ENCODE measurements around the gene AUTS2. TPM values are rescaled to one million over a fixed set of nuclear protein-coding genes. Genes with fewer than 3 reads are reported as not detected.

The AUTS2 gene
- total and polyA plus RNA-seq, 9 of the 15 experiments (the other 6 are each of a cell fraction or from before 2014, with no cell fraction given) = 0.58 TPM; not detected in 8

GRCh38 chr7:70268179-70268578, 669.9 kb downstream of the AUTS2 start (continued):
- TF ChIP-seq MYBL2 (IDR thresholded peaks at IDR 0.05; ENCODE audit: low read depth) (no peak), MYBL2 (CRISPR knock-in tag; IDR thresholded peaks at IDR 0.05; ENCODE audit: borderline replicate concordance) (no peak), ZNF217 (CRISPR knock-in tag; IDR thresholded peaks at IDR 0.05) (no peak), ZFP91 (CRISPR knock-in tag; IDR thresholded peaks at IDR 0.05) (no peak), FOXJ2 (tag; IDR thresholded peaks at IDR 0.05) (no peak), MED1 (CRISPR knock-in tag; IDR thresholded peaks at IDR 0.05; ENCODE audit: borderline replicate concordance) (no peak), GTF2A2 (tag; IDR thresholded peaks at IDR 0.05) (no peak), GATAD2B (IDR thresholded peaks at IDR 0.05; ENCODE audit: borderline replicate concordance) (no peak), ZNF408 (CRISPR knock-in tag; IDR thresholded peaks at IDR 0.05; ENCODE audit: low read depth) (no peak), POLR2H (tag; IDR thresholded peaks at IDR 0.05; ENCODE audit: low read depth) (no peak), TCF7 (IDR thresholded peaks at IDR 0.05; ENCODE audit: borderline replicate concordance) (no peak)

GRCh38 chr7:70270149-70270548, 671.9 kb downstream of the AUTS2 start:
- Histone ChIP-seq H3K79me2 (ENCODE audit: control insufficient read depth, insufficient read depth, low read length) (no peaks in the 10 kb centered on the region), H3K4me3 (no peak overlapping the region), H2AFZ (ENCODE audit: low read depth, low read length) (no peak overlapping the region), H3K27ac (ENCODE audit: extremely low read depth, low read depth, low read length) (no peak overlapping the region), H3K36me3 (ENCODE audit: control insufficient read depth, insufficient read depth, low read length) (no peaks in the 10 kb centered on the region), H3K4me1 (replicated peaks in 1 of 2; ENCODE audit: control insufficient read depth in 2 of 2, insufficient read depth in 2 of 2, low read length in 2 of 2) (no peaks in the 10 kb centered on the region), H3K4me2 (ENCODE audit: insufficient read depth, low read length) (no peak overlapping the region), H3K27me3 (ENCODE audit: control insufficient read depth in 2 of 2, insufficient read depth in 2 of 2, low read length in 2 of 2) (no peaks in the 10 kb centered on the region), H3K9me1 (ENCODE audit: control insufficient read depth, insufficient read depth, low read length) (no peaks in the 10 kb centered on the region), H4K20me1 (replicated peaks; ENCODE audit: control insufficient read depth, insufficient read depth, low read length) (no peaks in the 10 kb centered on the region), H3K9ac (ENCODE audit: insufficient read depth in 1 of 2, low read depth in 2 of 2, low read length in 2 of 2) (no peak overlapping the region), H3K9me3 (replicated peaks; ENCODE audit: control insufficient read depth, insufficient read depth, low read depth, low read length) (no peaks in the 10 kb centered on the region)
- no peak for TF ChIP-seq COPS2 (conservative IDR thresholded peaks at IDR 0.05)
- no peak for TF ChIP-seq ZNF3 (CRISPR knock-in tag; IDR thresholded peaks at IDR 0.05)
- TF ChIP-seq ATF2 (CRISPR knock-in tag; IDR thresholded peaks at IDR 0.05) = no peak
- in situ Hi-C loops (cut with MboI) (no loop called here), intact Hi-C loops (cut with micrococcal nuclease) (no loop called here)
- POLR2A ChIA-PET = no interaction called here
- ATAC-seq (no peak), DNase-seq (ENCODE audit: extremely low read depth in 1 of 4, low spot score in 3 of 4) (no peak), FAIRE-seq (no peak)
- CTCF ChIA-PET (ENCODE audit: low intra/inter-chr PET ratio) = no interaction called here
- WGBS (ENCODE audit: insufficient coverage, low coverage, missing lambda C conversion rate) = 0% methylated on average over 1 of the region's 1 CpG
- no TSS peak for BruUV-seq (replicated peaks)
